GM18526 (cell line): ENCODE data around the gene TRPM1.

Source experiments
- POLR2A ChIP-seq: IDR thresholded peaks from 3 replicates; pipeline ENCODE4 v1.6.1; 2011; ENCODE audit not compliant: insufficient read length; ENCODE audit errors: extremely low read depth

Gene TRPM1

GRCh38 chr15:30963681-30964080 lies 137.8 kb downstream of the TRPM1 start:
- no peak for TF ChIP-seq POLR2A

- no peak for TF ChIP-seq POLR2A
Measured at GRCh38 chr15:30962659-30963058, 138.9 kb downstream of the TRPM1 start.

- no peak for TF ChIP-seq POLR2A
Measured at GRCh38 chr15:30962079-30962478, 139.4 kb downstream of the TRPM1 start.

GRCh38 chr15:30958219-30958618 lies 143.3 kb downstream of the TRPM1 start:
- TF ChIP-seq POLR2A: no peak

- no peak for TF ChIP-seq POLR2A
Measured at GRCh38 chr15:30956216-30957124, 145.1 kb downstream of the TRPM1 start.

- no peak for TF ChIP-seq POLR2A
Measured at GRCh38 chr15:30954674-30955073, 146.9 kb downstream of the TRPM1 start.

GRCh38 chr15:30953731-30954378 lies 147.7 kb downstream of the TRPM1 start:
- no peak for TF ChIP-seq POLR2A

- TF ChIP-seq POLR2A: no peak
Measured at GRCh38 chr15:30953183-30953582, 148.3 kb downstream of the TRPM1 start.
